Measurements from ENCODE around the gene URAD. TPM values are rescaled to one million over a fixed set of nuclear protein-coding genes. Genes with fewer than 3 reads are reported as not detected.
"Not testable (repeated sequence)": the region's sequence is repeated elsewhere in the genome, so short reads cannot be mapped to it uniquely, and the experiment has no call there.

Gene URAD, protein sequence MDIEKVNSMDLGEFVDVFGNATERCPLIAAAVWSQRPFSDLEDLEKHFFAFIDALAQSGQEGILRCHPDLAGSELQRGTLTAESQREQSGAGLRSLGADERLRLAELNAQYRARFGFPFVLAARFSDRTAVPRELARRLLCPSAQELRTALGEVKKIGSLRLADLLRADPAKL
- total RNA-seq = not detected

DNA sequence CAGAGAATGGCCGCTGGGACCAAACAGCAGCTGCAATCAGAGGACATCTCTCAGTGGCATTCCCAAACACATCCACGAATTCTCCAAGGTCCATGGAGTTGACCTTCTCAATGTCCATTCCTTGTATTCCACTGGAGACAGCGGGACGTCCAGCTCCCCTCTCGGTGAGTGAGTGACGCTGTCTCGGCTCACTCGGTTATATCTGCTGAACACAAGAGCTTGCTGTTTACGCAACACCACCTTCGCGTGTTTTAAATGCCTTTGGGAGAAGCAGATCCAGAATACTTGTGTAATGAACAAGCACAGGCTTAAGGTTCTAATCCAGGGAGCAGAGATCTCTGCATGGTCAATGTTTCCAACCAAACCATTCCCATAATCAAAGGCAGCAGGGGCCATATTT is at the start of gene URAD:
Gene URAD, minus strand, starts transcription at position 174 of the 400 bp plus-strand sequence. Its CDS starts 56 bp downstream, at position 118.
- Histone ChIP-seq H3K4me1 (no peaks in the 10 kb centered on the region), H3K27ac (no peak within 1 kb of the TSS), H3K27me3 (no peaks in the 10 kb centered on the region), H3K4me3 (no peak within 1 kb of the TSS), H3K36me3 (no peaks in the 10 kb centered on the region), H3K9me3 (no peaks in the 10 kb centered on the region)
- DNase-seq (ENCODE audit: low spot score) = no peak
- TF ChIP-seq, protein P1, sequence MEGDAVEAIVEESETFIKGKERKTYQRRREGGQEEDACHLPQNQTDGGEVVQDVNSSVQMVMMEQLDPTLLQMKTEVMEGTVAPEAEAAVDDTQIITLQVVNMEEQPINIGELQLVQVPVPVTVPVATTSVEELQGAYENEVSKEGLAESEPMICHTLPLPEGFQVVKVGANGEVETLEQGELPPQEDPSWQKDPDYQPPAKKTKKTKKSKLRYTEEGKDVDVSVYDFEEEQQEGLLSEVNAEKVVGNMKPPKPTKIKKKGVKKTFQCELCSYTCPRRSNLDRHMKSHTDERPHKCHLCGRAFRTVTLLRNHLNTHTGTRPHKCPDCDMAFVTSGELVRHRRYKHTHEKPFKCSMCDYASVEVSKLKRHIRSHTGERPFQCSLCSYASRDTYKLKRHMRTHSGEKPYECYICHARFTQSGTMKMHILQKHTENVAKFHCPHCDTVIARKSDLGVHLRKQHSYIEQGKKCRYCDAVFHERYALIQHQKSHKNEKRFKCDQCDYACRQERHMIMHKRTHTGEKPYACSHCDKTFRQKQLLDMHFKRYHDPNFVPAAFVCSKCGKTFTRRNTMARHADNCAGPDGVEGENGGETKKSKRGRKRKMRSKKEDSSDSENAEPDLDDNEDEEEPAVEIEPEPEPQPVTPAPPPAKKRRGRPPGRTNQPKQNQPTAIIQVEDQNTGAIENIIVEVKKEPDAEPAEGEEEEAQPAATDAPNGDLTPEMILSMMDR (IDR thresholded peaks at IDR 0.05) = no peak

DNA sequence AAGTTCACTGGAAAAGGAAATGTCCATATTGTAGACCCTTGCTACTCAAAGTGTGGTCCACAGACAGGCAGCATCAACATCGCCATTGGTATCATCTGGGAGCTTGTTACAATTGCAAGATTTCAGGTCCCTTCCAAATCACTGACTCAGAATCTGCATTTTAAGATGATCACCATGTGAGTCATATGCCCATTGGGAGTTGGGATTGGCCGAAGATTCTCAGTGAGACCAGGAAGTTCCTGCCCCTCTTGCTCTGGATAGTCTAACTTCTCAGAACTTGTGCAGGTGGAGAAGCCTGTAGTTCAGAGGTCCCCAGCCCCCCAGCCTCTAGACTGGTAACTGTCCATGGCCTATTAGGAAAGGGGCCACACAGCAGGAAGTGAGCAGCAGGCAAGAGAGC is 48.9 kb upstream of the URAD start:
- DNase-seq (ENCODE audit: low spot score) = no peak
- Histone ChIP-seq H3K4me3 (no peak overlapping the region), H3K36me3 (no peaks in the 10 kb centered on the region), H3K27me3 (no peaks in the 10 kb centered on the region), H3K27ac (no peak overlapping the region), H3K4me1 (no peaks in the 10 kb centered on the region), H3K9me3 (no peaks in the 10 kb centered on the region)
- TF ChIP-seq, protein P1 (IDR thresholded peaks at IDR 0.05) = no peak

DNA sequence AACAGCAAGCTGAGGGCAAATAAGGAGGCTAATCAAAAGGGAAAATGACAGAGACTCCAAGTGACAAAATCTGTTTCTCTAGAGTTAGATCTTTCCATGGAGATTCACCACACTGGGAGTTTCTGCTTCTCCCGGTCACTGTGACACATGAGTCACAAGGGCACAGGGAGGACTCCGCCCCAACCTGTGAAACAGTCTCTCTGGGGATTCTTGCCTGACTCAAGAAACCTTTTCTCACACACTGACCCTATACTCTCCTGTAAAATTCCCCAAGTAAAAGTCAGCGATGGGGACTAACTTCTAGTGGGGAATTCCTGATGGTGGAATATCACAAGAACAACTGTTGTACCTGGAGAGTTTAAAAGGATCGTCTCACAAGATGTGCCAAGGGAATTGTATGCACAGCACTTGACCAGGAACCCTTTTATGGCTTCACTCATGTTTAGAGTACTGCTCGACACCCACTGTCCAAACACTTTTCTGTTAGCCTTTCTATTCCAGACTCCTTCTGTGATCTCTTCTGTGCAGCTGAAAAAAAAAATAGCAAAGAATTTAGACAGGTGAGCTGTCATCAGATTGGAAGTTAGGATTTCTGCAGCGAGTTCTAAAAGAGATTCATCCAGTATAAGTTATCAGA is 46.8 kb upstream of the URAD start:
- no peak overlapping the region for H3K27ac ChIP-seq
- no peaks in the 10 kb centered on the region for H3K36me3 ChIP-seq
- no peaks in the 10 kb centered on the region for H3K9me3 ChIP-seq
- TF ChIP-seq, protein P1 (IDR thresholded peaks at IDR 0.05) = no peak
- DNase-seq (ENCODE audit: low spot score) = no peak
- no peaks in the 10 kb centered on the region for H3K4me1 ChIP-seq
- H3K4me3 ChIP-seq = no peak overlapping the region
- H3K27me3 ChIP-seq = no peaks in the 10 kb centered on the region

DNA sequence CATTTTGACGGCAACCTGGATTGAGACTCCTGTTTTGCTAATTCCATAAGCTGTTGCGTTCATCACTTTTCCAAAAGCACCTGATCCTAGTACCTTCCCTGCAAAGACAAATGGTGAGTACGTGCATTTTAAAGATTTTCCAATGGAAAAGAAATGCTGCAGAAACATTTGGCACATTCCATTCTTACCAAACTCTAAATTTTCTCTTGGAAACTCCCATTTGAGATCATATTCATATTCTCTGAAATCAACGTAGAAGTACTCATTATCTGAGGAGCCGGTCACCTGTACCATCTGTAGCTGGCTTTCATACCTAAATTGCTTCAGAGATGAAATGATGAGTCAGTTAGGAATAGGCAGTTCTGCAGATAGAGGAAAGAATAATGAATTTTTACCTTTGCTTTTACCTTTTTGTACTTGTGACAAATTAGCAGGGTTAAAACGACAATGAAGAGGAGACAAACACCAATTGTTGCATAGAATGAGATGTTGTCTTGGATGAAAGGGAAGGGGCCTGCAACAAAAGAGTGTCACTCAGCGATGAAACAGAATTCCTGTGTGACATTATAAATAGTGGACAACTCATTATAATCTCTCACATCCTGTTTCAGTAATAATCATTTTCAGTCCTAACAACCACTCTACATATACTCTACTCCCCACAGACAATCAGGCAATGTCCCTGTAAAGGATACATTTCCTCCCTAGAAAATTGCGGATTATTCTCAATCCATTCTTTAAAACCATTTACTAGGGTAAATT is 45.6 kb upstream of the URAD start:
- no peak for DNase-seq (ENCODE audit: low spot score)
- H3K27me3 ChIP-seq = no peaks in the 10 kb centered on the region

DNA sequence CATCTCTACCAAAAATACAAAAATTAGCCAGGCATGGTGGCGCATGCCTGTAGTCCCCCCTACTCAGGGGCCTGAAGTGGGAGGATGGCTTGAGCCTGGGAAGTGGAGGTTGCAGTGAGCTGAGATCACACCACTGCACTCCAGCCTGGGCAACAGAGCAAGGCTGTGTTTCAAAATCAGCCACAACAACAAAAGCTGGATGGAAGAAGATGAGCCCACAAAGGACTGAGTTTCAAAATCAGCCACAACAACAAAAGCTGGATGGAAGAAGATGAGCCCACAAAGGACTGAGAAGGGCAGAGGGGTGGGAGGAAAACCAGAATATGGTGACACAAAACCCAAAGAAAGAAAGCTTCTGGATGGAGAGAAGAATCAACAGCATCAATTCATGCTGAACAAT is 43.9 kb upstream of the URAD start:
- not testable (repeated sequence) for H3K27me3 ChIP-seq; H3K27ac ChIP-seq; DNase-seq (ENCODE audit: low spot score); H3K36me3 ChIP-seq; H3K4me1 ChIP-seq; H3K9me3 ChIP-seq; H3K4me3 ChIP-seq

More for the DNA sequence above, 45.6 kb upstream of the URAD start:
- no peaks in the 10 kb centered on the region for H3K36me3 ChIP-seq
- no peak overlapping the region for H3K27ac ChIP-seq
- TF ChIP-seq, protein P1 (IDR thresholded peaks at IDR 0.05) = no peak
- H3K4me3 ChIP-seq = no peak overlapping the region
- H3K4me1 ChIP-seq = no peaks in the 10 kb centered on the region
- no peaks in the 10 kb centered on the region for H3K9me3 ChIP-seq

DNA sequence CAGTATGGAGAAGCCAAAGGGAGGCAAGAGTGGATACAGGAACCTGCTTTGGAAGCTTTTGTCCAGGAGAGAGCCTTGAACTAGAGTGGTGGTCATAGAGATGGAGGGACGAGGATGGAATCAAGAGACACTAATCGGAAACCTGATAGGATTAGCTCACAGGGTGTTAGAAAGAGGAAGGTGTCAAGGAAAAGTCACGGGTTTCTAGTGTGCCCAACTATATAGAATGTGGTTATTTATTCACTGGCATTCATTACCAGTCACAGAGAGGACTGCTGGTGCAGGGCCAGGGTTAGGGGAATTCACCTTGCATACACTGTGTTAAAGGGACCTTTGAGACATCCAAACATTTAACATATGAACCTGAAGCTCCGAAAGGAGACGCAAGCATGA is 43.4 kb upstream of the URAD start:
- Histone ChIP-seq H3K27ac (no peak overlapping the region), H3K27me3 (no peaks in the 10 kb centered on the region), H3K36me3 (no peaks in the 10 kb centered on the region), H3K9me3 (no peaks in the 10 kb centered on the region), H3K4me3 (no peak overlapping the region), H3K4me1 (no peaks in the 10 kb centered on the region)
- TF ChIP-seq, protein P1 (IDR thresholded peaks at IDR 0.05) = no peak
- no peak for DNase-seq (ENCODE audit: low spot score)
